HL-60/S4 treated with retinoic acid at 250 ng/mL for 4 days and 3 days (cell line): ENCODE data around the gene MC4R.

ENCODE experiments used
- in situ Hi-C: fragments of 300-500 bp; cut with MboI; formaldehyde crosslinking; loops from 2 replicates; pipeline ENCODE4 v1.7.0; 2022; ENCODE audit warnings: low sequenced_read_pairs

MC4R gene

GRCh38 chr18:60329131-60329530, 43.4 kb downstream of the MC4R start:
- in situ Hi-C loops, result no loop called here

- in situ Hi-C loops, result no loop called here
Observed at GRCh38 chr18:60327880-60328279, 44.7 kb downstream of the MC4R start.

DNA sequence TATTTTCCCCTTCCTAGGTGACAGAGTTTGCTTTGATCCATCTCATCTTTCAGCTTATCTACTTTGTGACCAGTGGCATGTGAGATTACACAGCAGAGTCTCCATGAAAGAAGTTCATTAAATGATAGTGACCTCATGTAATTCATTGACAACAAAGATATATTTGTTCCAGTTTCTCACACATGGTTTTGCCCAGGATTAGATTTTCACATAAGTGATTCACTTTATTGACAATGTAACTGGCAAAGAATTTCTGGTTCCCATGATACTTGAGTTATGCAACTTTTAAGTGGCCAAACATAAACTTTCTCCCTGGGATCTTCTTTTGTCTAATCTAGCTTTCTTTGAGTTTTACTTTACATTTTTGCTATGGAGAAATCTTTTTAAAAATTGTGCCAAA, 50.0 kb downstream of the MC4R start:
- in situ Hi-C loops, result no loop called here
